ENCODE measurements around the gene GPN2. TPM values are rescaled to one million over a fixed set of nuclear protein-coding genes. Genes with fewer than 3 reads are reported as not detected.

Gene GPN2
- polyA plus RNA-seq, 3 donors from 2014 or later: 8.3 to 22.1 (median 10.0) TPM

GRCh38 chr1:26829184-26829911 is 60.7 kb downstream of the GPN2 start:
- Mint-ChIP-seq H3K36me3 (peaks cover 0 to 16% (median 3%) of the 10 kb centered on the region in 3 donors), H3K27me3 (ENCODE audit: low read depth in 3 of 3) (peaks cover 4 to 11% (median 5%) of the 10 kb centered on the region in 3 donors), H3K4me1 (peaks cover 79 to 83% of the 10 kb centered on the region in 2 donors), H3K27ac (peak overlapping the region; percentile 78 to 100 (median 92)), H3K4me3 (peak overlapping the region; percentile 86 to 93 (median 90)), H3K9me3 (no peaks in the 10 kb centered on the region)
- no peak for DNase-seq

GRCh38 chr1:26828411-26828991 is 61.6 kb downstream of the GPN2 start:
- H3K27ac Mint-ChIP-seq: peak overlapping the region; percentile 78 to 100 (median 94)
- H3K4me1 Mint-ChIP-seq: peaks cover 71 to 75% of the 10 kb centered on the region in 2 donors
- peak in 1 of 3 donors; percentile 12 for DNase-seq
- no peaks in the 10 kb centered on the region for H3K9me3 Mint-ChIP-seq
- H3K27me3 Mint-ChIP-seq (ENCODE audit: low read depth in 3 of 3): peaks cover 3 to 8% (median 4%) of the 10 kb centered on the region in 3 donors
- peaks cover 0 to 12% (median 3%) of the 10 kb centered on the region in 3 donors for H3K36me3 Mint-ChIP-seq
- peak overlapping the region; percentile 86 to 93 (median 90) for H3K4me3 Mint-ChIP-seq

- Mint-ChIP-seq H3K4me1 (peaks cover 62 to 70% of the 10 kb centered on the region in 2 donors), H3K27me3 (ENCODE audit: low read depth in 3 of 3) (peaks cover 0 to 5% (median 3%) of the 10 kb centered on the region in 3 donors), H3K36me3 (peaks cover 0 to 11% (median 3%) of the 10 kb centered on the region in 3 donors), H3K4me3 (peak overlapping the region; percentile 86 to 93 (median 90)), H3K27ac (peak overlapping the region; percentile 78 to 100 (median 93)), H3K9me3 (no peaks in the 10 kb centered on the region)
- no peak for DNase-seq
These were observed 62.4 kb downstream of the GPN2 start for GRCh38 chr1:26827663-26828062.

GRCh38 chr1:26827106-26827604 is 62.9 kb downstream of the GPN2 start:
- Mint-ChIP-seq H3K4me3 (peak overlapping the region; percentile 86 to 93 (median 90)), H3K9me3 (no peaks in the 10 kb centered on the region), H3K27ac (peak overlapping the region; percentile 78 to 100 (median 93)), H3K27me3 (ENCODE audit: low read depth in 3 of 3) (peaks cover 0 to 5% (median 3%) of the 10 kb centered on the region in 3 donors), H3K36me3 (peaks cover 0 to 6% (median 3%) of the 10 kb centered on the region in 3 donors), H3K4me1 (peaks cover 57 to 65% of the 10 kb centered on the region in 2 donors)
- DNase-seq: no peak

- Mint-ChIP-seq H3K4me1 (peaks cover 51 to 59% of the 10 kb centered on the region in 2 donors), H3K9me3 (no peaks in the 10 kb centered on the region), H3K27ac (peak within 1 kb of the TSS; percentile 83 to 100 (median 97)), H3K27me3 (ENCODE audit: low read depth in 3 of 3) (peaks cover 0 to 5% (median 3%) of the 10 kb centered on the region in 3 donors), H3K36me3 (peaks cover 0 to 3% (median 3%) of the 10 kb centered on the region in 3 donors), H3K4me3 (peak within 1 kb of the TSS; percentile 90 to 96 (median 93))
- peak; percentile 78 to 82 (median 79) for DNase-seq
These were observed 63.6 kb downstream of the GPN2 start, which contains the start of gene ZDHHC18 for GRCh38 chr1:26826261-26827105. TSS of gene ZDHHC18 (plus strand) at chr1:26826688. CDS start at chr1:26826805, 117 bp downstream.

Other genes starting within 250 kb of the GPN2 start
- gene ARID1A, start 194.3 kb downstream of the GPN2 start, polyA plus RNA-seq: 10 to 100 TPM in 2 of 3 donors, 1 to 10 TPM in 1; 7.1 to 34.6 (median 16.0) TPM
- 10 to 100 TPM in 2 of 3 donors, 1 to 10 TPM in 1; 9.8 to 20.0 (median 13.7) TPM for gene PIGV, start 102.3 kb downstream of the GPN2 start, polyA plus RNA-seq
- gene ZDHHC18, start 63.6 kb downstream of the GPN2 start, polyA plus RNA-seq: 1 to 10 TPM; 7.3 to 8.8 (median 7.8) TPM
- gene SFN, start 27.1 kb downstream of the GPN2 start, polyA plus RNA-seq: not detected
- 10 to 100 TPM; 10.4 to 17.3 (median 15.1) TPM for gene GPATCH3, start 10.2 kb upstream of the GPN2 start, polyA plus RNA-seq
- gene NR0B2, start 23.7 kb upstream of the GPN2 start, polyA plus RNA-seq: not detected
- 100 to 1,000 TPM in 1 of 3 donors, 10 to 100 TPM in 2; 60.0 to 116 (median 70.4) TPM for gene NUDC, start 31.5 kb upstream of the GPN2 start, polyA plus RNA-seq
- 1 to 10 TPM in 1 of 3 donors, under 1 TPM in 1, not detected in 1; 0.29 to 1.3 TPM for gene KDF1, start 70.2 kb upstream of the GPN2 start, polyA plus RNA-seq
- not detected for gene TRNP1, start 103.4 kb upstream of the GPN2 start, polyA plus RNA-seq
- gene TENT5B, start 122.6 kb upstream of the GPN2 start, polyA plus RNA-seq: not detected

Data from immature natural killer cell (primary cell).